ENCODE results near the gene FBXO3. TPM values are rescaled to one million over a fixed set of nuclear protein-coding genes. Genes with fewer than 3 reads are reported as not detected.

The FBXO3 gene
- total and polyA plus RNA-seq, 2 of the 13 experiments (the other 11 are each of a cell fraction or from before 2014, with no cell fraction given), result 20.4 to 27.6 TPM

- TF ChIP-seq ATF4 (CRISPR knock-in tag; IDR thresholded peaks at IDR 0.05) (no peak), MTA3 (CRISPR knock-in tag; IDR thresholded peaks at IDR 0.05) (no peak), KDM5A (IDR thresholded peaks at IDR 0.05; ENCODE audit: borderline replicate concordance, low read length) (peak; percentile 8; the same call in 1 of the 2 replicates), ZNF354B (CRISPR knock-in tag; IDR thresholded peaks at IDR 0.05) (0 out of 2 replicates have a peak, but pooled peaks have one; percentile 16), YEATS2 (CRISPR knock-in tag; IDR thresholded peaks at IDR 0.05; ENCODE audit: borderline replicate concordance) (no peak), ZNF713 (CRISPR knock-in tag; IDR thresholded peaks at IDR 0.05) (no peak), MAFK (conservative IDR thresholded peaks at IDR 0.05 in 1 of 2, IDR thresholded peaks at IDR 0.05 in 1 of 2; ENCODE audit: low read length in 2 of 2) (no peak), GMEB2 (CRISPR knock-in tag; IDR thresholded peaks at IDR 0.05; ENCODE audit: low read depth) (no peak), SMARCC2 (IDR thresholded peaks at IDR 0.05) (no peak), HNRNPUL1 (IDR thresholded peaks at IDR 0.05; ENCODE audit: low read depth, low read length) (no peak), PHF21A (CRISPR knock-in tag; IDR thresholded peaks at IDR 0.05) (peak; percentile 58; the same call in 1 of the 2 replicates), ZSCAN5A (CRISPR knock-in tag; IDR thresholded peaks at IDR 0.05; ENCODE audit: borderline replicate concordance) (no peak), ZSCAN9 (CRISPR knock-in tag; IDR thresholded peaks at IDR 0.05; ENCODE audit: borderline replicate concordance) (no peak), ZNF776 (CRISPR knock-in tag; IDR thresholded peaks at IDR 0.05) (peak; percentile 38; the same call in 1 of the 2 replicates), ZNF260 (CRISPR knock-in tag; IDR thresholded peaks at IDR 0.05; ENCODE audit: borderline replicate concordance, low read depth) (no peak), SP4 (CRISPR knock-in tag; IDR thresholded peaks at IDR 0.05) (peak; percentile 52; the same call in 1 of the 2 replicates), RARG (CRISPR knock-in tag; IDR thresholded peaks at IDR 0.05; ENCODE audit: low read depth) (no peak), SRY (CRISPR knock-in tag; IDR thresholded peaks at IDR 0.05) (0 out of 2 replicates have a peak, but pooled peaks have one; percentile 25), MLLT10 (CRISPR knock-in tag; IDR thresholded peaks at IDR 0.05) (no peak), ZNF232 (CRISPR knock-in tag; IDR thresholded peaks at IDR 0.05; ENCODE audit: borderline replicate concordance) (peak; percentile 49; the same call in 1 of the 2 replicates), GATAD2A (CRISPR knock-in tag; IDR thresholded peaks at IDR 0.05) (no peak), RELA (CRISPR knock-in tag; IDR thresholded peaks at IDR 0.05) (no peak), ZNF292 (CRISPR knock-in tag; IDR thresholded peaks at IDR 0.05; ENCODE audit: borderline replicate concordance, low read depth) (peak; percentile 30; the same call in 1 of the 2 replicates), PPARG (CRISPR knock-in tag; conservative IDR thresholded peaks at IDR 0.05) (0 out of 2 replicates have a peak, but pooled peaks have one; percentile 8)
These were observed 38.0 kb downstream of the FBXO3 start, which contains the start of gene CD59 (continued) for GRCh38 chr11:33736148-33736812.

Measured in HepG2 (cell line).